ENCODE measurements around the gene WDR4.

DNA sequence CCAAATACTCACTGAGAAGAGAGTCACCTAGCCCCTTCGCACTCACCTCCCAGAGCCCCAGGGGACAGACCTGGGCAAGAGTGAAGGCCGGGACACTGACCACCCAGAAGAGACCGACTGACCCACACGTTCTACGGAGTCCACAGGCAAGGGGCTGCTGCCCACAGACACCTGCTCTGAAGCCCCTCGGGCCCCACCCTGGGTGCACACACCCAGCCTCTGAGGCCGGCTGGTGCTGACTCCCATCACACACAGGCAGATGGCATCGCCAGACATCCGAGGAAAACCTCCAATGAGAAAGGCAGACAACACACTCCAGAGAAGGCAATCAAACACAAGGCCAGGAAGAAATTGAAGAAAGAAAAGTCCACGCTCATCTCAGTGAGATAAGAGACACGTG is 22.1 kb downstream of the WDR4 start:
- TF ChIP-seq, protein P1, sequence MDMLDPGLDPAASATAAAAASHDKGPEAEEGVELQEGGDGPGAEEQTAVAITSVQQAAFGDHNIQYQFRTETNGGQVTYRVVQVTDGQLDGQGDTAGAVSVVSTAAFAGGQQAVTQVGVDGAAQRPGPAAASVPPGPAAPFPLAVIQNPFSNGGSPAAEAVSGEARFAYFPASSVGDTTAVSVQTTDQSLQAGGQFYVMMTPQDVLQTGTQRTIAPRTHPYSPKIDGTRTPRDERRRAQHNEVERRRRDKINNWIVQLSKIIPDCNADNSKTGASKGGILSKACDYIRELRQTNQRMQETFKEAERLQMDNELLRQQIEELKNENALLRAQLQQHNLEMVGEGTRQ (CRISPR knock-in tag; IDR thresholded peaks at IDR 0.05): no peak
- TF ChIP-seq, protein P2, sequence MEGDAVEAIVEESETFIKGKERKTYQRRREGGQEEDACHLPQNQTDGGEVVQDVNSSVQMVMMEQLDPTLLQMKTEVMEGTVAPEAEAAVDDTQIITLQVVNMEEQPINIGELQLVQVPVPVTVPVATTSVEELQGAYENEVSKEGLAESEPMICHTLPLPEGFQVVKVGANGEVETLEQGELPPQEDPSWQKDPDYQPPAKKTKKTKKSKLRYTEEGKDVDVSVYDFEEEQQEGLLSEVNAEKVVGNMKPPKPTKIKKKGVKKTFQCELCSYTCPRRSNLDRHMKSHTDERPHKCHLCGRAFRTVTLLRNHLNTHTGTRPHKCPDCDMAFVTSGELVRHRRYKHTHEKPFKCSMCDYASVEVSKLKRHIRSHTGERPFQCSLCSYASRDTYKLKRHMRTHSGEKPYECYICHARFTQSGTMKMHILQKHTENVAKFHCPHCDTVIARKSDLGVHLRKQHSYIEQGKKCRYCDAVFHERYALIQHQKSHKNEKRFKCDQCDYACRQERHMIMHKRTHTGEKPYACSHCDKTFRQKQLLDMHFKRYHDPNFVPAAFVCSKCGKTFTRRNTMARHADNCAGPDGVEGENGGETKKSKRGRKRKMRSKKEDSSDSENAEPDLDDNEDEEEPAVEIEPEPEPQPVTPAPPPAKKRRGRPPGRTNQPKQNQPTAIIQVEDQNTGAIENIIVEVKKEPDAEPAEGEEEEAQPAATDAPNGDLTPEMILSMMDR (IDR thresholded peaks at IDR 0.05): no peak
- TF ChIP-seq, protein P3, sequence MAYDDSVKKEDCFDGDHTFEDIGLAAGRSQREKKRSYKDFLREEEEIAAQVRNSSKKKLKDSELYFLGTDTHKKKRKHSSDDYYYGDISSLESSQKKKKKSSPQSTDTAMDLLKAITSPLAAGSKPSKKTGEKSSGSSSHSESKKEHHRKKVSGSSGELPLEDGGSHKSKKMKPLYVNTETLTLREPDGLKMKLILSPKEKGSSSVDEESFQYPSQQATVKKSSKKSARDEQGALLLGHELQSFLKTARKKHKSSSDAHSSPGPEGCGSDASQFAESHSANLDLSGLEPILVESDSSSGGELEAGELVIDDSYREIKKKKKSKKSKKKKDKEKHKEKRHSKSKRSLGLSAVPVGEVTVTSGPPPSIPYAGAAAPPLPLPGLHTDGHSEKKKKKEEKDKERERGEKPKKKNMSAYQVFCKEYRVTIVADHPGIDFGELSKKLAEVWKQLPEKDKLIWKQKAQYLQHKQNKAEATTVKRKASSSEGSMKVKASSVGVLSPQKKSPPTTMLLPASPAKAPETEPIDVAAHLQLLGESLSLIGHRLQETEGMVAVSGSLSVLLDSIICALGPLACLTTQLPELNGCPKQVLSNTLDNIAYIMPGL (CRISPR knock-in tag; IDR thresholded peaks at IDR 0.05): no peak
- TF ChIP-seq SP1 (CRISPR knock-in tag; conservative IDR thresholded peaks at IDR 0.05) (no peak), CREM (CRISPR knock-in tag; IDR thresholded peaks at IDR 0.05) (no peak), TEAD1 (CRISPR knock-in tag; IDR thresholded peaks at IDR 0.05) (no peak), FOXK1 (CRISPR knock-in tag; IDR thresholded peaks at IDR 0.05) (no peak), JUN (CRISPR knock-in tag; IDR thresholded peaks at IDR 0.05) (no peak)
- TF ChIP-seq, protein P4, sequence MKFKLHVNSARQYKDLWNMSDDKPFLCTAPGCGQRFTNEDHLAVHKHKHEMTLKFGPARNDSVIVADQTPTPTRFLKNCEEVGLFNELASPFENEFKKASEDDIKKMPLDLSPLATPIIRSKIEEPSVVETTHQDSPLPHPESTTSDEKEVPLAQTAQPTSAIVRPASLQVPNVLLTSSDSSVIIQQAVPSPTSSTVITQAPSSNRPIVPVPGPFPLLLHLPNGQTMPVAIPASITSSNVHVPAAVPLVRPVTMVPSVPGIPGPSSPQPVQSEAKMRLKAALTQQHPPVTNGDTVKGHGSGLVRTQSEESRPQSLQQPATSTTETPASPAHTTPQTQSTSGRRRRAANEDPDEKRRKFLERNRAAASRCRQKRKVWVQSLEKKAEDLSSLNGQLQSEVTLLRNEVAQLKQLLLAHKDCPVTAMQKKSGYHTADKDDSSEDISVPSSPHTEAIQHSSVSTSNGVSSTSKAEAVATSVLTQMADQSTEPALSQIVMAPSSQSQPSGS (CRISPR knock-in tag; IDR thresholded peaks at IDR 0.05; ENCODE audit: borderline replicate concordance, low read depth): no peak
- TF ChIP-seq, protein P5, sequence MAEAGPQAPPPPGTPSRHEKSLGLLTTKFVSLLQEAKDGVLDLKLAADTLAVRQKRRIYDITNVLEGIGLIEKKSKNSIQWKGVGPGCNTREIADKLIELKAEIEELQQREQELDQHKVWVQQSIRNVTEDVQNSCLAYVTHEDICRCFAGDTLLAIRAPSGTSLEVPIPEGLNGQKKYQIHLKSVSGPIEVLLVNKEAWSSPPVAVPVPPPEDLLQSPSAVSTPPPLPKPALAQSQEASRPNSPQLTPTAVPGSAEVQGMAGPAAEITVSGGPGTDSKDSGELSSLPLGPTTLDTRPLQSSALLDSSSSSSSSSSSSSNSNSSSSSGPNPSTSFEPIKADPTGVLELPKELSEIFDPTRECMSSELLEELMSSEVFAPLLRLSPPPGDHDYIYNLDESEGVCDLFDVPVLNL (CRISPR knock-in tag; IDR thresholded peaks at IDR 0.05; ENCODE audit: borderline replicate concordance, low read depth): no peak
- TF ChIP-seq, protein P6, sequence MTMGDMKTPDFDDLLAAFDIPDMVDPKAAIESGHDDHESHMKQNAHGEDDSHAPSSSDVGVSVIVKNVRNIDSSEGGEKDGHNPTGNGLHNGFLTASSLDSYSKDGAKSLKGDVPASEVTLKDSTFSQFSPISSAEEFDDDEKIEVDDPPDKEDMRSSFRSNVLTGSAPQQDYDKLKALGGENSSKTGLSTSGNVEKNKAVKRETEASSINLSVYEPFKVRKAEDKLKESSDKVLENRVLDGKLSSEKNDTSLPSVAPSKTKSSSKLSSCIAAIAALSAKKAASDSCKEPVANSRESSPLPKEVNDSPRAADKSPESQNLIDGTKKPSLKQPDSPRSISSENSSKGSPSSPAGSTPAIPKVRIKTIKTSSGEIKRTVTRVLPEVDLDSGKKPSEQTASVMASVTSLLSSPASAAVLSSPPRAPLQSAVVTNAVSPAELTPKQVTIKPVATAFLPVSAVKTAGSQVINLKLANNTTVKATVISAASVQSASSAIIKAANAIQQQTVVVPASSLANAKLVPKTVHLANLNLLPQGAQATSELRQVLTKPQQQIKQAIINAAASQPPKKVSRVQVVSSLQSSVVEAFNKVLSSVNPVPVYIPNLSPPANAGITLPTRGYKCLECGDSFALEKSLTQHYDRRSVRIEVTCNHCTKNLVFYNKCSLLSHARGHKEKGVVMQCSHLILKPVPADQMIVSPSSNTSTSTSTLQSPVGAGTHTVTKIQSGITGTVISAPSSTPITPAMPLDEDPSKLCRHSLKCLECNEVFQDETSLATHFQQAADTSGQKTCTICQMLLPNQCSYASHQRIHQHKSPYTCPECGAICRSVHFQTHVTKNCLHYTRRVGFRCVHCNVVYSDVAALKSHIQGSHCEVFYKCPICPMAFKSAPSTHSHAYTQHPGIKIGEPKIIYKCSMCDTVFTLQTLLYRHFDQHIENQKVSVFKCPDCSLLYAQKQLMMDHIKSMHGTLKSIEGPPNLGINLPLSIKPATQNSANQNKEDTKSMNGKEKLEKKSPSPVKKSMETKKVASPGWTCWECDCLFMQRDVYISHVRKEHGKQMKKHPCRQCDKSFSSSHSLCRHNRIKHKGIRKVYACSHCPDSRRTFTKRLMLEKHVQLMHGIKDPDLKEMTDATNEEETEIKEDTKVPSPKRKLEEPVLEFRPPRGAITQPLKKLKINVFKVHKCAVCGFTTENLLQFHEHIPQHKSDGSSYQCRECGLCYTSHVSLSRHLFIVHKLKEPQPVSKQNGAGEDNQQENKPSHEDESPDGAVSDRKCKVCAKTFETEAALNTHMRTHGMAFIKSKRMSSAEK (CRISPR knock-in tag; IDR thresholded peaks at IDR 0.05; ENCODE audit: borderline replicate concordance): no peak
- TF ChIP-seq, protein P7, sequence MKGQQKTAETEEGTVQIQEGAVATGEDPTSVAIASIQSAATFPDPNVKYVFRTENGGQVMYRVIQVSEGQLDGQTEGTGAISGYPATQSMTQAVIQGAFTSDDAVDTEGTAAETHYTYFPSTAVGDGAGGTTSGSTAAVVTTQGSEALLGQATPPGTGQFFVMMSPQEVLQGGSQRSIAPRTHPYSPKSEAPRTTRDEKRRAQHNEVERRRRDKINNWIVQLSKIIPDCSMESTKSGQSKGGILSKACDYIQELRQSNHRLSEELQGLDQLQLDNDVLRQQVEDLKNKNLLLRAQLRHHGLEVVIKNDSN (CRISPR knock-in tag; IDR thresholded peaks at IDR 0.05): no peak
